ENCODE results near the gene ERCC2. TPM values are rescaled to one million over a fixed set of nuclear protein-coding genes. Genes with fewer than 3 reads are reported as not detected.

ERCC2 gene
- total RNA-seq, 1 donor from 2014 or later = 44.7 TPM

GRCh38 chr19:45418802-45419201, 48.4 kb upstream of the ERCC2 start:
- no peak overlapping the region for H2AFZ ChIP-seq (ENCODE audit: low read depth, low read length)
- H3K27me3 ChIP-seq (ENCODE audit: insufficient read depth, low read length) = no peaks in the 10 kb centered on the region
- H3K4me1 ChIP-seq (ENCODE audit: insufficient read depth, low read length) = peaks cover 16% of the 10 kb centered on the region
- H3K27ac ChIP-seq (ENCODE audit: low read depth, low read length) = no peak overlapping the region
- Mint-ChIP-seq H3K36me3 (ENCODE audit: low read depth, unreplicated experiment) (peaks cover 22% of the 10 kb centered on the region), H3K4me3 (ENCODE audit: unreplicated experiment) (no peak overlapping the region), H3K9me3 (ENCODE audit: unreplicated experiment) (no peaks in the 10 kb centered on the region), H3K27me3 (ENCODE audit: low read depth, unreplicated experiment) (no peaks in the 10 kb centered on the region), H3K27ac (ENCODE audit: unreplicated experiment) (no peak overlapping the region), H3K4me1 (ENCODE audit: low read depth, unreplicated experiment) (peaks cover 5% of the 10 kb centered on the region)
- H4K20me1 ChIP-seq (ENCODE audit: insufficient read depth, low read length) = peaks cover 9% of the 10 kb centered on the region
- H3K36me3 ChIP-seq (ENCODE audit: insufficient read depth, low read length) = peaks cover 18% of the 10 kb centered on the region
- H3K9ac ChIP-seq (ENCODE audit: low read length) = no peak overlapping the region
- H3K4me2 ChIP-seq (ENCODE audit: low read length) = no peak overlapping the region
- no peaks in the 10 kb centered on the region for H3K9me3 ChIP-seq (ENCODE audit: insufficient read depth, low read depth, low read length)
- DNase-seq (ENCODE audit: low read depth) (no peak), FAIRE-seq (no peak)
- no peak overlapping the region for H3K4me3 ChIP-seq (ENCODE audit: insufficient read depth, low read depth, low read length)
- H3K79me2 ChIP-seq (ENCODE audit: insufficient read depth, low read length) = peaks cover 30% of the 10 kb centered on the region
- TF ChIP-seq, protein P1, sequence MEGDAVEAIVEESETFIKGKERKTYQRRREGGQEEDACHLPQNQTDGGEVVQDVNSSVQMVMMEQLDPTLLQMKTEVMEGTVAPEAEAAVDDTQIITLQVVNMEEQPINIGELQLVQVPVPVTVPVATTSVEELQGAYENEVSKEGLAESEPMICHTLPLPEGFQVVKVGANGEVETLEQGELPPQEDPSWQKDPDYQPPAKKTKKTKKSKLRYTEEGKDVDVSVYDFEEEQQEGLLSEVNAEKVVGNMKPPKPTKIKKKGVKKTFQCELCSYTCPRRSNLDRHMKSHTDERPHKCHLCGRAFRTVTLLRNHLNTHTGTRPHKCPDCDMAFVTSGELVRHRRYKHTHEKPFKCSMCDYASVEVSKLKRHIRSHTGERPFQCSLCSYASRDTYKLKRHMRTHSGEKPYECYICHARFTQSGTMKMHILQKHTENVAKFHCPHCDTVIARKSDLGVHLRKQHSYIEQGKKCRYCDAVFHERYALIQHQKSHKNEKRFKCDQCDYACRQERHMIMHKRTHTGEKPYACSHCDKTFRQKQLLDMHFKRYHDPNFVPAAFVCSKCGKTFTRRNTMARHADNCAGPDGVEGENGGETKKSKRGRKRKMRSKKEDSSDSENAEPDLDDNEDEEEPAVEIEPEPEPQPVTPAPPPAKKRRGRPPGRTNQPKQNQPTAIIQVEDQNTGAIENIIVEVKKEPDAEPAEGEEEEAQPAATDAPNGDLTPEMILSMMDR (IDR thresholded peaks at IDR 0.05; ENCODE audit: insufficient read depth, low read depth, low read length) = no peak
- no peak for TF ChIP-seq EZH2 (IDR thresholded peaks at IDR 0.05; ENCODE audit: insufficient read depth, low read length)

- FAIRE-seq (no peak), DNase-seq (ENCODE audit: low read depth) (no peak)
- peaks cover 9% of the 10 kb centered on the region for H4K20me1 ChIP-seq (ENCODE audit: insufficient read depth, low read length)
- no peak overlapping the region for H3K4me2 ChIP-seq (ENCODE audit: low read length)
- H3K4me1 ChIP-seq (ENCODE audit: insufficient read depth, low read length) = peaks cover 3% of the 10 kb centered on the region
- no peak overlapping the region for H3K4me3 ChIP-seq (ENCODE audit: insufficient read depth, low read depth, low read length)
- H3K9me3 ChIP-seq (ENCODE audit: insufficient read depth, low read depth, low read length) = no peaks in the 10 kb centered on the region
- no peak overlapping the region for H3K9ac ChIP-seq (ENCODE audit: low read length)
- Mint-ChIP-seq H3K27ac (ENCODE audit: unreplicated experiment) (no peak overlapping the region), H3K4me3 (ENCODE audit: unreplicated experiment) (no peak overlapping the region), H3K9me3 (ENCODE audit: unreplicated experiment) (no peaks in the 10 kb centered on the region), H3K27me3 (ENCODE audit: low read depth, unreplicated experiment) (no peaks in the 10 kb centered on the region), H3K4me1 (ENCODE audit: low read depth, unreplicated experiment) (peaks cover 3% of the 10 kb centered on the region), H3K36me3 (ENCODE audit: low read depth, unreplicated experiment) (peaks cover 28% of the 10 kb centered on the region)
- no peaks in the 10 kb centered on the region for H3K27me3 ChIP-seq (ENCODE audit: insufficient read depth, low read length)
- peaks cover 14% of the 10 kb centered on the region for H3K79me2 ChIP-seq (ENCODE audit: insufficient read depth, low read length)
- TF ChIP-seq EZH2 (IDR thresholded peaks at IDR 0.05; ENCODE audit: insufficient read depth, low read length) = no peak
- TF ChIP-seq, protein P1 (IDR thresholded peaks at IDR 0.05; ENCODE audit: insufficient read depth, low read depth, low read length) = no peak
- H2AFZ ChIP-seq (ENCODE audit: low read depth, low read length) = no peak overlapping the region
- H3K36me3 ChIP-seq (ENCODE audit: insufficient read depth, low read length) = peaks cover 23% of the 10 kb centered on the region
- no peak overlapping the region for H3K27ac ChIP-seq (ENCODE audit: low read depth, low read length)
Measured at GRCh38 chr19:45417151-45417550, 46.8 kb upstream of the ERCC2 start.

- TF ChIP-seq, protein P1 (IDR thresholded peaks at IDR 0.05; ENCODE audit: insufficient read depth, low read depth, low read length) = no peak
- TF ChIP-seq EZH2 (IDR thresholded peaks at IDR 0.05; ENCODE audit: insufficient read depth, low read length) = no peak
- peaks cover 4% of the 10 kb centered on the region for H3K79me2 ChIP-seq (ENCODE audit: insufficient read depth, low read length)
- H3K4me3 Mint-ChIP-seq (ENCODE audit: unreplicated experiment) = peak overlapping the region; percentile 11
- no peak for FAIRE-seq
- H3K27ac Mint-ChIP-seq (ENCODE audit: unreplicated experiment) = peak overlapping the region; percentile 34
- no peak overlapping the region for H3K9ac ChIP-seq (ENCODE audit: low read length)
- H3K9me3 Mint-ChIP-seq (ENCODE audit: unreplicated experiment) = no peaks in the 10 kb centered on the region
- H3K27me3 Mint-ChIP-seq (ENCODE audit: low read depth, unreplicated experiment) = no peaks in the 10 kb centered on the region
- H3K4me1 ChIP-seq (ENCODE audit: insufficient read depth, low read length) = no peaks in the 10 kb centered on the region
- H3K27me3 ChIP-seq (ENCODE audit: insufficient read depth, low read length) = no peaks in the 10 kb centered on the region
- H3K4me3 ChIP-seq (ENCODE audit: insufficient read depth, low read depth, low read length) = no peak overlapping the region
- no peaks in the 10 kb centered on the region for H3K4me1 Mint-ChIP-seq (ENCODE audit: low read depth, unreplicated experiment)
- DNase-seq (ENCODE audit: low read depth) = no peak
- no peaks in the 10 kb centered on the region for H4K20me1 ChIP-seq (ENCODE audit: insufficient read depth, low read length)
- peaks cover 25% of the 10 kb centered on the region for H3K36me3 Mint-ChIP-seq (ENCODE audit: low read depth, unreplicated experiment)
- peaks cover 21% of the 10 kb centered on the region for H3K36me3 ChIP-seq (ENCODE audit: insufficient read depth, low read length)
- no peaks in the 10 kb centered on the region for H3K9me3 ChIP-seq (ENCODE audit: insufficient read depth, low read depth, low read length)
- no peak overlapping the region for H3K27ac ChIP-seq (ENCODE audit: low read depth, low read length)
- no peak overlapping the region for H3K4me2 ChIP-seq (ENCODE audit: low read length)
- no peak overlapping the region for H2AFZ ChIP-seq (ENCODE audit: low read depth, low read length)
Measured at GRCh38 chr19:45414468-45414867, 44.1 kb upstream of the ERCC2 start.
